OCI-LY1 (cell line): ENCODE data around the gene PRTFDC1.

ENCODE experiments used
- H2AFZ ChIP-seq: fragments of 200-600 bp; sonication (generic), shearing (Covaris generic); 2 replicates; pipeline ENCODE4 v1.6.0; 2014; ENCODE audit warnings: antibody characterized with exemption, mild to moderate bottlenecking, low read length
- H3F3A ChIP-seq: fragments of 200-600 bp; sonication (generic), shearing (Covaris generic); 2 replicates; pipeline ENCODE4 v1.6.0; 2014; ENCODE audit warnings: mild to moderate bottlenecking, antibody characterized with exemption, low read length, moderate library complexity; ENCODE audit not compliant: insufficient read depth
- H3K27ac ChIP-seq: fragments of 200-600 bp; sonication (generic); 2 replicates; pipeline ENCODE4 v1.5.1; 2014; ENCODE audit warnings: low read length, mixed run types, mild to moderate bottlenecking, low read depth; ENCODE audit not compliant: poor library complexity, severe bottlenecking
- H3K27me3 ChIP-seq: fragments of 200-600 bp; sonication (generic); 2 replicates; pipeline ENCODE4 v1.6.0; 2014; ENCODE audit warnings: antibody characterized with exemption, mild to moderate bottlenecking, low read length, moderate library complexity; ENCODE audit not compliant: insufficient read depth
- H3K36me3 ChIP-seq: fragments of 200-600 bp; sonication (generic); 2 replicates; pipeline ENCODE4 v1.6.1; 2014; ENCODE audit warnings: mild to moderate bottlenecking, antibody characterized with exemption, low read length, moderate library complexity, mixed read lengths; ENCODE audit not compliant: insufficient read depth
- H3K4me1 ChIP-seq: fragments of 200-600 bp; sonication (generic); 2 replicates; pipeline ENCODE4 v1.5.1; 2014; ENCODE audit warnings: mild to moderate bottlenecking, low read length, moderate library complexity; ENCODE audit not compliant: insufficient read depth, severe bottlenecking
- H3K4me2 ChIP-seq: fragments of 200-600 bp; sonication (generic), shearing (Covaris generic); 2 replicates; pipeline ENCODE4 v1.6.1; 2014; ENCODE audit warnings: low read length
- H3K4me3 ChIP-seq: fragments of 200-600 bp; sonication (generic); 2 replicates; pipeline ENCODE4 v1.5.1; 2014; ENCODE audit warnings: low read length, low read depth, mild to moderate bottlenecking, mixed read lengths; ENCODE audit not compliant: poor library complexity, severe bottlenecking
- H3K79me2 ChIP-seq: fragments of 200-600 bp; shearing (Covaris generic); 2 replicates; pipeline ENCODE4 v1.6.1; 2016; ENCODE audit warnings: mixed run types, low read length, mixed read lengths; ENCODE audit not compliant: insufficient read depth
- H3K9ac ChIP-seq: fragments of 200-600 bp; sonication (generic), shearing (Covaris generic); 2 replicates; pipeline ENCODE4 v1.6.1; 2014; ENCODE audit warnings: mild to moderate bottlenecking, low read length, mixed read lengths
- H3K9me2 ChIP-seq: fragments of 200-600 bp; sonication (generic), shearing (Covaris generic); 2 replicates; pipeline ENCODE4 v1.6.1; 2014; ENCODE audit warnings: low read depth, mild to moderate bottlenecking, low read length, mixed read lengths
- H3K9me3 ChIP-seq: fragments of 200-600 bp; shearing (Covaris generic); 2 replicates; pipeline ENCODE4 v1.6.1; 2014; ENCODE audit warnings: low read length, mixed read lengths
- H4K20me1 ChIP-seq: fragments of 200-600 bp; sonication (generic), shearing (Covaris generic); 2 replicates; pipeline ENCODE4 v1.6.0; 2016; ENCODE audit warnings: mild to moderate bottlenecking, low read length; ENCODE audit not compliant: insufficient read depth
- EZH2 ChIP-seq: fragments of 200-600 bp; sonication (generic), shearing (Covaris generic); IDR thresholded peaks from 2 replicates; pipeline ENCODE4 v1.8.0; 2017; ENCODE audit warnings: borderline replicate concordance, mixed run types, mild to moderate bottlenecking, antibody characterized with exemption, low read length, moderate library complexity, mixed read lengths
- TF ChIP-seq, protein P1 (sequence below): fragments of 200-600 bp; sonication (generic), shearing (Covaris generic); IDR thresholded peaks from 2 replicates; pipeline ENCODE4 v1.5.1; 2017; ENCODE audit warnings: mild to moderate bottlenecking, antibody characterized with exemption, low read length, moderate library complexity, mixed read lengths

Gene PRTFDC1

DNA sequence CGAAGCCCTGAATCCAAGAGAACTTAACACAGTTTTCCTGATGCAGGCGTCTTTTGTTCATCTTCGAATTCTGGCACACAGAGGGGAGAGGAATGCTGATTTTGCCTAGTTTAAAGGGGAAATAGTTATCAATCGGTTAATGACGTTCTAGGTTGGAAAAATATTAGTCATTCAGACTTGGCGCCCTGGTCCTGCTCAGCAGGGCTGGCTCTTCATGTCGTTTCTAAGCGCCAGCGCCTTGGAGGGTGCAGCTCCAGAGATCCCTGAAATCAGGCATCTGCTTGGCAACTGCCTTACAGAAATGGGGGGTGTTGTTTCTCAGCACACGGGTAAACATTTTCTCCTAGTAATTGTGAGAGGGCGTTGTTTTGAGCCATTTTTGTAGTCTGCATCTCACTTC, 1.3 kb upstream of the PRTFDC1 start:
- H4K20me1 ChIP-seq: no peaks in the 10 kb centered on the region
- no peak overlapping the region for H3K9ac ChIP-seq
- no peak overlapping the region for H2AFZ ChIP-seq
- no peaks in the 10 kb centered on the region for H3K9me3 ChIP-seq
- H3K27ac ChIP-seq: no peak overlapping the region
- no peak for TF ChIP-seq EZH2
- TF ChIP-seq, protein P1, sequence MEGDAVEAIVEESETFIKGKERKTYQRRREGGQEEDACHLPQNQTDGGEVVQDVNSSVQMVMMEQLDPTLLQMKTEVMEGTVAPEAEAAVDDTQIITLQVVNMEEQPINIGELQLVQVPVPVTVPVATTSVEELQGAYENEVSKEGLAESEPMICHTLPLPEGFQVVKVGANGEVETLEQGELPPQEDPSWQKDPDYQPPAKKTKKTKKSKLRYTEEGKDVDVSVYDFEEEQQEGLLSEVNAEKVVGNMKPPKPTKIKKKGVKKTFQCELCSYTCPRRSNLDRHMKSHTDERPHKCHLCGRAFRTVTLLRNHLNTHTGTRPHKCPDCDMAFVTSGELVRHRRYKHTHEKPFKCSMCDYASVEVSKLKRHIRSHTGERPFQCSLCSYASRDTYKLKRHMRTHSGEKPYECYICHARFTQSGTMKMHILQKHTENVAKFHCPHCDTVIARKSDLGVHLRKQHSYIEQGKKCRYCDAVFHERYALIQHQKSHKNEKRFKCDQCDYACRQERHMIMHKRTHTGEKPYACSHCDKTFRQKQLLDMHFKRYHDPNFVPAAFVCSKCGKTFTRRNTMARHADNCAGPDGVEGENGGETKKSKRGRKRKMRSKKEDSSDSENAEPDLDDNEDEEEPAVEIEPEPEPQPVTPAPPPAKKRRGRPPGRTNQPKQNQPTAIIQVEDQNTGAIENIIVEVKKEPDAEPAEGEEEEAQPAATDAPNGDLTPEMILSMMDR: no peak
- H3K27me3 ChIP-seq: no peaks in the 10 kb centered on the region
- no peaks in the 10 kb centered on the region for H3F3A ChIP-seq
- H3K9me2 ChIP-seq: no peaks in the 10 kb centered on the region
- H3K4me3 ChIP-seq: no peak overlapping the region
- no peaks in the 10 kb centered on the region for H3K79me2 ChIP-seq
- no peak overlapping the region for H3K4me2 ChIP-seq
- no peaks in the 10 kb centered on the region for H3K4me1 ChIP-seq
- H3K36me3 ChIP-seq: no peaks in the 10 kb centered on the region

DNA sequence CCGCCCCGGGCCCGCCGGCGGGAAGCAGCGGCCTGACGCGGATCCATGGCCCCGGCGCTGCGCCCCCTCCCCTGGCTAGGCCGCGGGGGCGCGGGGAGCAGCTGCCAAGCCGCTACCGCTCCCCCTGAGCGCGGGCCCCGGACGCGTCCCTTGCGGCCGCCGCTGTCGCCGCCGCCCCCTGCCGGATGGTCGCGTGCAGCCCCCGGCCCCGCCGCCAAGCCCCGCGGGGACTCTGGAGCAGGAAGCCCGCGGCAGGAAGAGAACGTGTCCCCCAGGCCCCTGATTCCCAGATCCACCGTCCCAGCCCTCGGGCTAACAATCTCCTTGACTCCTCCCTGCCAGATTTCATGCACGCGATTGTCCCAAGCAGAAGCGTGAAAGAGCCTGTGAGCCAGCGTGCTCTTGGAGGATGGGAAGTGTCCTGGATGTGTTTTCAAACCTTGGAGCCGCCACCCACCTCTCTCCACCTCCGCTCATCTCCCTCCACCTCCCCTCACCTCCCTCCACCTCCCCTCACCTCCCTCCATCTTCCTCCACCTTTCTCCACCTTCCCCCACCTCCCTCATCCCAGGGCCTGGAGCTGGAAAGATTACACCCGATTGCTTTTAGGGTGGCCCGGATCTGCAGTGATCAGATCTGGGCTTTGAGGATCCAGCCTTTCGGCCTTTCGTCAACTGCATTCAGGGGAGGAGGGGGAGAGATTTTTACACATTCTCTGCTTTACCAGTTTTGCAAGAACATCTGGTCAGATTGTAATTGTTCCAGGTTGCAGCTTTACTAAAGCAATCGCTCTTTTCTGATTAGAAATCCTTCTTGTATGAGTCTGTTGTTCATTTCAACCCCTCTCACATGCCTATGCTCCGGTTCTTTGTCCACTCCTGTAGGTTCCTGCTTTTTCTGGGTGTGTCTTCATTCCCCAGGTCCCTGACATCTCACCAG, 570 bp upstream of the PRTFDC1 start:
- no peaks in the 10 kb centered on the region for H3F3A ChIP-seq
- no peak overlapping the region for H3K4me2 ChIP-seq
- H3K27ac ChIP-seq: no peak overlapping the region
- no peaks in the 10 kb centered on the region for H3K36me3 ChIP-seq
- no peak overlapping the region for H3K9ac ChIP-seq
- no peaks in the 10 kb centered on the region for H3K27me3 ChIP-seq
- H3K4me1 ChIP-seq: no peaks in the 10 kb centered on the region
- no peaks in the 10 kb centered on the region for H3K79me2 ChIP-seq
- H3K9me2 ChIP-seq: no peaks in the 10 kb centered on the region
- H4K20me1 ChIP-seq: no peaks in the 10 kb centered on the region
- H2AFZ ChIP-seq: no peak overlapping the region
- H3K9me3 ChIP-seq: no peaks in the 10 kb centered on the region
- TF ChIP-seq, protein P1: no peak
- TF ChIP-seq EZH2: no peak
- no peak overlapping the region for H3K4me3 ChIP-seq

DNA sequence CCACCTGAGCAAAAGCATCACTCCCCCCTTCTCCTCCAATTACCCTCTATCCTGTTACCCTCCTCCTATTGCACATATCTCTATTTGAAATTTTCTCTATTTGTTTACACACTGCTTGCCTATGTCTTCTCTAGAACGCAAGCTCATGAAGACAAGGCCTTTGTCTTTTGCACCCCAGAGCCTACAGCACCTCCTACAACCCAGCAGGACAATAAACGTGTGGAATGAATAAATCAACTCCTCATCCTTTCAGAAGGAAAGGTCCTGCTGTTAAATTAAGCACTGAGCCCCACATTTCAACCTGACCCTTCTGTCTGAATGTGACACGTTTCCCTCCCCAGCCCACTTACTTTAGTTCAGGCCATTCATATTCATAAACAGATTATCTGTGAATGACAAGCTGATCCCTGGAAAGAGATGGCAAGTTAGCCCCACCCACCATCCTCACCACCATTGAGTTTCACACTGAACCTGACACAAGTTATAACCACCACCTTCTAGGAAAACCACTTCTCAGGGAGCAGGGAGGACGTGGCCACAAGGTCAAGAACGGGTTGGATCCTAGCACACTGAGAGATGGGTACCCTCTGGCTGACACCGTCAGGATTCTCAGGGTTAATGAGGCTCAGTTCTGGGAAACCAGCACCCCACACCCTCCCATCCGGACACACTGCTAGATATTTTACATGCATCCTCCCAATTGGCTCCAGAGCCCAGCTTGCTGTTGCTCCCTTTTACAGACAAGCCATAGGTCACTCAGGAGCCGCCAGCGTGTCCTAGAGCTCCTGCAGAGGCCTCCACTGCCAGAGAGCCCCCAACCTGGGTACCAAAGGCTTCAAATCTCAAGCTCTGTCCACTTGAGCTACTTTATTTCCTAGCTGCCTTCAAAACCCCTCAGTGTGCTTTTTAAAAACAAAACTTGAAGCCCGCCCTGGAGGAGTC, 934 bp downstream of the PRTFDC1 start:
- no peak overlapping the region for H3K4me3 ChIP-seq
- no peak overlapping the region for H2AFZ ChIP-seq

More for the DNA sequence above, 934 bp downstream of the PRTFDC1 start:
- Histone ChIP-seq H3K4me2 (no peak overlapping the region), H3K36me3 (no peaks in the 10 kb centered on the region), H4K20me1 (no peaks in the 10 kb centered on the region), H3K9me2 (no peaks in the 10 kb centered on the region), H3K27ac (no peak overlapping the region), H3K79me2 (no peaks in the 10 kb centered on the region), H3K4me1 (no peaks in the 10 kb centered on the region), H3K9ac (no peak overlapping the region), H3K9me3 (no peaks in the 10 kb centered on the region), H3K27me3 (no peaks in the 10 kb centered on the region), H3F3A (no peaks in the 10 kb centered on the region)
- TF ChIP-seq, protein P1: no peak
- no peak for TF ChIP-seq EZH2
